H1 (cell line): Measurements from ENCODE around the gene NUMB. TPM values are rescaled to one million over a fixed set of nuclear protein-coding genes. Genes with fewer than 3 reads are reported as not detected.

ENCODE experiments used
- CTCF ChIA-PET: fragments of 300-600 bp; sonication (Branson Sonifier 250); formaldehyde crosslinking; loops from one replicate; lab custom pipeline; 2021; ENCODE audit not compliant: partially characterized antibody; lab: Charles Lee
- POLR2A ChIA-PET: fragments of 300-600 bp; sonication (Branson Sonifier 250); formaldehyde crosslinking; loops from one replicate; lab custom pipeline; 2021; ENCODE audit warnings: inconsistent platforms; ENCODE audit not compliant: partially characterized antibody; lab: Charles Lee
- DNase-seq, 2 experiments: peaks; one replicate each; pipeline versions ENCODE4 v3.0.0 to v3.0.0-alpha.2; 2010 to 2022; ENCODE audit warnings: low spot score in 2 of 2, low read depth in 1 of 2, mixed read lengths in 1 of 2
- FAIRE-seq: peaks from 2 replicates; lab custom pipeline; 2011; peaks lifted over from hg19 to GRCh38; lab: Jason Lieb, UNC
- H2AFZ ChIP-seq: 2 replicates; pipeline ENCODE4 v1.8.1; 2012; ENCODE audit warnings: low read length, inconsistent platforms
- H2AK5ac ChIP-seq: 2 replicates; pipeline ENCODE4 v1.6.1; 2013; ENCODE audit warnings: low read depth, low read length
- H2BK120ac ChIP-seq: replicated peaks from 2 replicates; pipeline ENCODE3; 2013; ENCODE audit warnings: low read depth, low read length, inconsistent platforms
- H2BK12ac ChIP-seq: 2 replicates; pipeline ENCODE4 v1.6.1; 2013; ENCODE audit warnings: low read depth, low read length
- H2BK15ac ChIP-seq: 2 replicates; pipeline ENCODE4 v1.6.1; 2013; ENCODE audit warnings: low read length
- H2BK20ac ChIP-seq: 2 replicates; pipeline ENCODE4 v1.6.1; 2013; ENCODE audit warnings: low read length
- H2BK5ac ChIP-seq: 2 replicates; pipeline ENCODE4 v1.6.1; 2013; ENCODE audit warnings: low read depth, low read length
- H3K14ac ChIP-seq: 2 replicates; pipeline ENCODE4 v1.6.1; 2013; ENCODE audit warnings: inconsistent platforms; ENCODE audit not compliant: insufficient read length
- H3K18ac ChIP-seq: 2 replicates; pipeline ENCODE4 v1.6.1; 2013; ENCODE audit warnings: low read length; ENCODE audit errors: extremely low read depth
- H3K23ac ChIP-seq: 2 replicates; pipeline ENCODE4 v1.6.1; 2013; ENCODE audit warnings: inconsistent platforms; ENCODE audit not compliant: insufficient read length
- H3K23me2 ChIP-seq: 2 replicates; pipeline ENCODE4 v1.6.1; 2013; ENCODE audit warnings: low read depth, low read length
- H3K27ac ChIP-seq: 2 replicates; pipeline ENCODE4 v1.6.1; 2011; ENCODE audit warnings: low read depth, low read length, inconsistent platforms
- H3K27me3 ChIP-seq, 4 experiments: replicated peaks in 1 of 4; 1 replicate in 1 of 4; 2 replicates in 3 of 4; pipeline versions ENCODE4 v1.6.1 to v1.8.1; 2011 to 2013; ENCODE audit warnings: low read length in 3 of 4, mild to moderate bottlenecking in 3 of 4, inconsistent platforms in 2 of 4, mixed read lengths in 2 of 4, moderate library complexity in 1 of 4; ENCODE audit not compliant: control insufficient read depth in 3 of 4, insufficient read depth in 3 of 4; ENCODE audit errors: extremely low read depth in 1 of 4
- H3K36me3 ChIP-seq, 4 experiments: 2 replicates each; pipeline versions ENCODE4 v1.6.1 to v1.8.1; 2011 to 2013; ENCODE audit warnings: mild to moderate bottlenecking in 4 of 4, low read length in 3 of 4, moderate library complexity in 2 of 4, control low read depth in 1 of 4, inconsistent platforms in 1 of 4; ENCODE audit not compliant: insufficient read depth in 4 of 4, control insufficient read depth in 2 of 4
- H3K4ac ChIP-seq: replicated peaks from 2 replicates; pipeline ENCODE3; 2013; ENCODE audit warnings: low read length, low read depth, mixed read lengths, inconsistent platforms; ENCODE audit not compliant: insufficient read length
- H3K4me1 ChIP-seq, 4 experiments: replicated peaks in 1 of 4; 1 replicate in 1 of 4; 2 replicates in 3 of 4; pipeline versions ENCODE4 v1.6.1 to v1.8.1; 2011 to 2013; ENCODE audit warnings: low read length in 3 of 4, inconsistent platforms in 2 of 4, mixed read lengths in 1 of 4; ENCODE audit not compliant: insufficient read depth in 4 of 4, control insufficient read depth in 3 of 4
- H3K4me2 ChIP-seq, 2 experiments: 2 replicates each; pipeline versions ENCODE4 v1.6.1 to v1.8.1; 2011 to 2013; ENCODE audit warnings: low read depth in 2 of 2, low read length in 2 of 2, control low read depth in 1 of 2, inconsistent platforms in 1 of 2, mild to moderate bottlenecking in 1 of 2; ENCODE audit not compliant: insufficient read depth in 1 of 2
- H3K4me3 ChIP-seq, 4 experiments: fragments of 200-600, 300-600 bp in 1 of 4; sonication (generic), shearing (Covaris generic), sonication (Bioruptor Twin) in 1 of 4; 2 replicates each; pipeline versions ENCODE4 v1.5.1 to v1.8.1; 2011 to 2016; ENCODE audit warnings: low read length in 4 of 4, low read depth in 3 of 4, control low read depth in 2 of 4, inconsistent platforms in 2 of 4, mild to moderate bottlenecking in 2 of 4, mixed read lengths in 1 of 4, moderate library complexity in 1 of 4; ENCODE audit not compliant: insufficient read depth in 2 of 4; ENCODE audit errors: extremely low read depth in 1 of 4
- H3K56ac ChIP-seq: replicated peaks from 2 replicates; pipeline ENCODE3; 2013; ENCODE audit warnings: low read depth, mild to moderate bottlenecking, mixed read lengths, low read length, inconsistent platforms; ENCODE audit not compliant: insufficient read length
- H3K79me1 ChIP-seq: 2 replicates; pipeline ENCODE4 v1.6.1; 2013; ENCODE audit warnings: low read depth, low read length, control low read depth
- H3K79me2 ChIP-seq, 2 experiments: 2 replicates each; pipeline versions ENCODE4 v1.6.1 to v1.8.1; 2012 to 2013; ENCODE audit warnings: low read length in 2 of 2, mild to moderate bottlenecking in 2 of 2, inconsistent platforms in 1 of 2; ENCODE audit not compliant: insufficient read depth in 2 of 2, control insufficient read depth in 1 of 2
- H3K9ac ChIP-seq, 4 experiments: replicated peaks in 1 of 4; 1 replicate in 1 of 4; 2 replicates in 3 of 4; pipeline versions ENCODE4 v1.6.1 to v1.8.1; 2011 to 2013; ENCODE audit warnings: low read depth in 3 of 4, low read length in 3 of 4, control low read depth in 2 of 4, mild to moderate bottlenecking in 2 of 4, moderate library complexity in 2 of 4, inconsistent platforms in 1 of 4; ENCODE audit errors: extremely low read depth in 1 of 4
- H3K9me3 ChIP-seq, 2 experiments: 2 replicates each; pipeline versions ENCODE4 v1.6.1 to v1.8.1; 2012 to 2013; ENCODE audit warnings: mild to moderate bottlenecking in 2 of 2, moderate library complexity in 2 of 2, control low read depth in 1 of 2, inconsistent platforms in 1 of 2, low read depth in 1 of 2, low read length in 1 of 2, mixed read lengths in 1 of 2; ENCODE audit not compliant: insufficient read depth in 2 of 2
- H4K20me1 ChIP-seq, 2 experiments: replicated peaks in 1 of 2; 2 replicates each; pipeline versions ENCODE3 to v1.8.1; 2011 to 2013; ENCODE audit warnings: inconsistent platforms in 2 of 2, low read length in 2 of 2, mild to moderate bottlenecking in 1 of 2; ENCODE audit not compliant: insufficient read depth in 2 of 2, control insufficient read depth in 1 of 2
- H4K5ac ChIP-seq: 2 replicates; pipeline ENCODE4 v1.6.1; 2013; ENCODE audit warnings: low read length, low read depth, mixed read lengths, inconsistent platforms; ENCODE audit not compliant: insufficient read length
- H4K8ac ChIP-seq: 2 replicates; pipeline ENCODE4 v1.8.0; 2013; ENCODE audit warnings: mild to moderate bottlenecking, moderate library complexity, low read length, inconsistent platforms; ENCODE audit not compliant: insufficient read depth; ENCODE audit errors: extremely low read depth
- H4K91ac ChIP-seq: replicated peaks from 2 replicates; pipeline ENCODE3; 2013; ENCODE audit warnings: low read length, mixed read lengths, inconsistent platforms; ENCODE audit not compliant: insufficient read length
- ASH2L ChIP-seq: fragments of 200-600, 300-600 bp; sonication (generic); IDR thresholded peaks from one replicate; pipeline ENCODE4 v1.7.1; 2017; ENCODE audit warnings: low read length
- CHD2 ChIP-seq: IDR thresholded peaks from 2 replicates; pipeline ENCODE4 v1.6.1; 2012; ENCODE audit warnings: low read length, improper control_type of control experiment
- GTF2F1 ChIP-seq: IDR thresholded peaks from 2 replicates; pipeline ENCODE4 v1.6.1; 2012; ENCODE audit warnings: low read depth, low read length, improper control_type of control experiment, borderline replicate concordance
- KDM5A ChIP-seq: fragments of 200-600 bp; IDR thresholded peaks from 2 replicates; pipeline ENCODE4 v1.7.1; 2012; ENCODE audit warnings: mild to moderate bottlenecking, low read length, inconsistent platforms, mixed read lengths
- NRF1 ChIP-seq: IDR thresholded peaks from 2 replicates; pipeline ENCODE4 v1.6.1; 2011; ENCODE audit warnings: mild to moderate bottlenecking, low read depth, low read length, improper control_type of control experiment
- PHF8 ChIP-seq: fragments of 200-600 bp; sonication (generic); conservative IDR thresholded peaks from 2 replicates; pipeline ENCODE4 v1.7.1; 2012; ENCODE audit warnings: low read depth, mild to moderate bottlenecking, inconsistent platforms, low read length, moderate library complexity
- POU5F1 ChIP-seq: IDR thresholded peaks from 2 replicates; pipeline ENCODE4 v1.6.1; 2011; ENCODE audit warnings: low read depth, mild to moderate bottlenecking, low read length, moderate library complexity
- RBBP5 ChIP-seq: IDR thresholded peaks from 2 replicates; pipeline ENCODE4 v1.7.1; 2012; ENCODE audit warnings: low read depth, mild to moderate bottlenecking, inconsistent platforms, low read length, moderate library complexity, borderline replicate concordance
- SIN3A ChIP-seq, 2 experiments: IDR thresholded peaks in 1 of 2; conservative IDR thresholded peaks in 1 of 2; 2 replicates each; pipeline ENCODE4 v1.6.1; 2011 to 2012; ENCODE audit warnings: low read length in 2 of 2, improper control_type of control experiment in 1 of 2, low read depth in 1 of 2, mild to moderate bottlenecking in 1 of 2
- SIRT6 ChIP-seq: IDR thresholded peaks from one replicate; pipeline ENCODE4 v1.7.1; 2012; ENCODE audit warnings: low read length, inconsistent platforms
- SIX5 ChIP-seq: IDR thresholded peaks from 2 replicates; pipeline ENCODE4 v1.6.1; 2011; ENCODE audit warnings: mild to moderate bottlenecking, low read depth, low read length
- SP2 ChIP-seq: IDR thresholded peaks from 2 replicates; pipeline ENCODE4 v1.6.1; 2012; ENCODE audit warnings: mild to moderate bottlenecking, low read length, inconsistent platforms
- TAF7 ChIP-seq: optimal IDR thresholded peaks from 2 replicates; pipeline ENCODE3; 2011; ENCODE audit warnings: low read depth, mild to moderate bottlenecking, inconsistent platforms, low read length, moderate library complexity, borderline replicate concordance
- TBP ChIP-seq: IDR thresholded peaks from 2 replicates; pipeline ENCODE4 v1.6.1; 2011; ENCODE audit warnings: low read depth, low read length, improper control_type of control experiment
- TCF12 ChIP-seq: IDR thresholded peaks from 2 replicates; pipeline ENCODE4 v1.6.1; 2011; ENCODE audit warnings: low read depth, mild to moderate bottlenecking, low read length
- TEAD4 ChIP-seq: IDR thresholded peaks from 2 replicates; pipeline ENCODE4 v1.6.1; 2012; ENCODE audit warnings: low read depth, low read length, inconsistent platforms, mixed read lengths
- WGBS, 2 experiments: shearing (Covaris generic) in 1 of 2; methylation state at CpG; one replicate each; pipeline versions ENCODE4 v1.1.6 to v1.1.7; 2013 to 2015; ENCODE audit warnings: low lambda C conversion rate in 2 of 2, mixed read lengths in 2 of 2, inconsistent platforms in 1 of 2, low coverage in 1 of 2, missing lambda C conversion rate in 1 of 2; ENCODE audit not compliant: insufficient replicate concordance in 2 of 2, insufficient coverage in 1 of 2, insufficient read length in 1 of 2; ENCODE audit errors: extremely low coverage in 1 of 2, missing lambda C conversion rate in 1 of 2; 5-methylcytosine and 5-hydroxymethylcytosine counted together
- polyA plus RNA-seq, 7 experiments: library from polyadenylated mRNA; depleted of rRNA in 3 of 7; stranded (reverse) in 5 of 7; unstranded in 2 of 7; fragments of >200 nt in 5 of 7; fragments of 200-250 nt in 2 of 7; gene quantifications; 1 replicate in 5 of 7; 2 replicates in 1 of 7; 4 replicates in 1 of 7; pipeline versions ENCODE4 v1.2.1 to v1.2.3, GENCODE V29; 2011 to 2013; ENCODE audit warnings: missing spikeins in 2 of 7, mixed read lengths in 2 of 7
- total RNA-seq: library from RNA; stranded (reverse); fragmentation: NEBNext Ultra II Directional; extraction: Animal tissue kit (Norgen Biotek cat#: 25700); gene quantifications from 2 replicates; pipeline ENCODE4 v1.2.1, GENCODE V29; 2021

Gene NUMB
- total and polyA plus RNA-seq, 2 of the 8 experiments (the other 6 are each of a cell fraction or from before 2014, with no cell fraction given): 54.3 to 78.1 TPM

- peaks cover 0 to 13% of the 10 kb centered on the region in 2 experiments; a peak in 2 of 4 replicates for H3K79me2 ChIP-seq
- no peak overlapping the region for H4K8ac ChIP-seq
- no peak overlapping the region for H3K4me3 ChIP-seq
- no peak overlapping the region for H2BK20ac ChIP-seq
- no peak overlapping the region for H2BK120ac ChIP-seq
- no peaks in the 10 kb centered on the region for H3K27me3 ChIP-seq
- no peak overlapping the region for H2AK5ac ChIP-seq
- no peak overlapping the region for H2BK12ac ChIP-seq
- ChIA-PET CTCF (no interaction called here), POLR2A (no interaction called here)
- H2BK5ac ChIP-seq: no peak overlapping the region
- FAIRE-seq (no peak), DNase-seq (no peak)
- H4K20me1 ChIP-seq: peaks cover 0 to 4% of the 10 kb centered on the region in 2 experiments
- H3K36me3 ChIP-seq: no peaks in the 10 kb centered on the region
- H3K9ac ChIP-seq: no peak overlapping the region
- H4K91ac ChIP-seq: no peak overlapping the region
- no peak overlapping the region for H3K14ac ChIP-seq
- WGBS, 2 experiments: 89% methylated on average over 1 of the region's 1 CpG; no CpG with 5 or more reads in 1 of the 2 experiments
- H3K4me1 ChIP-seq: no peaks in the 10 kb centered on the region
- H4K5ac ChIP-seq: no peak overlapping the region
- H3K9me3 ChIP-seq: no peaks in the 10 kb centered on the region
- no peak overlapping the region for H2AFZ ChIP-seq
- H3K4me2 ChIP-seq: no peak overlapping the region
- no peaks in the 10 kb centered on the region for H3K23me2 ChIP-seq
- H3K27ac ChIP-seq: no peak overlapping the region
- no peak overlapping the region for H3K23ac ChIP-seq
- H2BK15ac ChIP-seq: no peak overlapping the region
- no peak overlapping the region for H3K4ac ChIP-seq
- no peaks in the 10 kb centered on the region for H3K79me1 ChIP-seq
- H3K18ac ChIP-seq: no peak overlapping the region
- no peak overlapping the region for H3K56ac ChIP-seq
- no peak for TF ChIP-seq TCF12
- TF ChIP-seq RBBP5: no peak
- no peak for TF ChIP-seq SIRT6
- TF ChIP-seq TBP: no peak
- TF ChIP-seq PHF8: no peak
- TF ChIP-seq ASH2L: no peak
- no peak for TF ChIP-seq TAF7
- TF ChIP-seq KDM5A: no peak
- no peak for TF ChIP-seq SP2
- TF ChIP-seq NRF1: no peak
- TF ChIP-seq SIN3A (conservative IDR thresholded peaks at IDR 0.05 in 1 of 2, IDR thresholded peaks at IDR 0.05 in 1 of 2; ENCODE audit: low read depth in 1 of 2, low read length in 2 of 2): no peak
- TF ChIP-seq POU5F1: no peak
- TF ChIP-seq SIX5: no peak
- TF ChIP-seq GTF2F1: no peak
- no peak for TF ChIP-seq CHD2
- TF ChIP-seq TEAD4: no peak
Measured at GRCh38 chr14:73375861-73376260, 82.5 kb downstream of the NUMB start.
